HG02798 (cell line): ENCODE measurements around the gene WFDC10B.
"Not testable (repeated sequence)": the region's sequence is repeated elsewhere in the genome, so short reads cannot be mapped to it uniquely, and the experiment has no call there.

Experiments
- ATAC-seq: cut with Tn5 transposase; IDR thresholded peaks from one replicate; pipeline ENCODE4 v1.9.1; 2021; ENCODE audit warnings: mild to moderate bottlenecking; ENCODE audit not compliant: unreplicated experiment, poor library complexity

The WFDC10B gene

GRCh38 chr20:45704969-45705637, at the start of gene WFDC10B:
WFDC10B (minus strand) TSS chr20:45705019; CDS start chr20:45685992, 19,027 bp downstream.
- no peak for ATAC-seq

GRCh38 chr20:45752746-45753145, 47.9 kb upstream of the WFDC10B start:
- no peak for ATAC-seq

- no peak for ATAC-seq
Measured at GRCh38 chr20:45751721-45752120, 46.9 kb upstream of the WFDC10B start.

GRCh38 chr20:45745015-45745414, 40.2 kb upstream of the WFDC10B start:
- no peak for ATAC-seq

- ATAC-seq: no peak
Measured at GRCh38 chr20:45742596-45742995, 37.8 kb upstream of the WFDC10B start.

GRCh38 chr20:45735988-45736387, 31.2 kb upstream of the WFDC10B start:
- no peak for ATAC-seq

- no peak for ATAC-seq
Measured at GRCh38 chr20:45735552-45735951, 30.7 kb upstream of the WFDC10B start.

- no peak for ATAC-seq
Measured at GRCh38 chr20:45732199-45732598, 27.4 kb upstream of the WFDC10B start.

GRCh38 chr20:45727044-45727443, 22.2 kb upstream of the WFDC10B start:
- ATAC-seq: no peak

- ATAC-seq: no peak
Measured at GRCh38 chr20:45725134-45725533, 20.3 kb upstream of the WFDC10B start.

- no peak for ATAC-seq
Measured at GRCh38 chr20:45722047-45722446, 17.2 kb upstream of the WFDC10B start, which contains the start of gene SPINT4. SPINT4 (plus strand) TSS chr20:45722347; CDS start chr20:45722368, 21 bp downstream.

- ATAC-seq: not testable (repeated sequence)
Measured at GRCh38 chr20:45716141-45716688, 11.4 kb upstream of the WFDC10B start.

GRCh38 chr20:45701873-45702272, 2.9 kb downstream of the WFDC10B start, which contains the start of gene WFDC13:
WFDC13 (plus strand) TSS chr20:45702038; CDS start chr20:45702124, 86 bp downstream.
- ATAC-seq: no peak

- no peak for ATAC-seq
Measured at GRCh38 chr20:45701104-45701503, 3.7 kb downstream of the WFDC10B start.

GRCh38 chr20:45695496-45695895, 9.3 kb downstream of the WFDC10B start:
- no peak for ATAC-seq

- ATAC-seq: not testable (repeated sequence)
Measured at GRCh38 chr20:45693346-45693745, 11.5 kb downstream of the WFDC10B start.

GRCh38 chr20:45685896-45686295, 18.9 kb downstream of the WFDC10B start:
- no peak for ATAC-seq

- ATAC-seq: no peak
Measured at GRCh38 chr20:45679650-45680049, 25.2 kb downstream of the WFDC10B start.

- no peak for ATAC-seq
Measured at GRCh38 chr20:45672765-45673164, 32.1 kb downstream of the WFDC10B start.

GRCh38 chr20:45670139-45670538, 34.7 kb downstream of the WFDC10B start, which contains the start of gene WFDC11:
WFDC11 (minus strand) TSS chr20:45670239; CDS start chr20:45650600, 19,639 bp downstream.
- ATAC-seq: no peak

GRCh38 chr20:45657038-45657437, 47.8 kb downstream of the WFDC10B start:
- not testable (repeated sequence) for ATAC-seq

- not testable (repeated sequence) for ATAC-seq
Measured at GRCh38 chr20:45651726-45652125, 53.1 kb downstream of the WFDC10B start.
